HepG2 (cell line): ENCODE results near the gene KDM5B. TPM values are rescaled to one million over a fixed set of nuclear protein-coding genes. Genes with fewer than 3 reads are reported as not detected.

ENCODE experiments used
- ATAC-seq: fragments of 200-7000 bp; cut with Tn5 transposase; 3 replicates; pipeline ENCODE4 v1.9.1; 2020; ENCODE audit warnings: mild to moderate bottlenecking, moderate library complexity
- BruUV-seq: library from RNA; stranded (reverse); fragments of 400-500 nt; replicated peaks from 2 replicates; lab custom pipeline; 2021; lab: Mats Ljungman, UMichigan
- CTCF ChIA-PET: fragments of 300-600 bp; formaldehyde crosslinking; extraction: SDS; loops from one replicate; lab custom pipeline; 2021; ENCODE audit warnings: low total read pairs, inconsistent platforms, low intra/inter-chr PET ratio; lab: Yijun Ruan, JAX
- POLR2A ChIA-PET: fragments of 350-600 bp; sonication (Branson Sonifier 250); formaldehyde crosslinking; loops from one replicate; lab custom pipeline; 2020; ENCODE audit warnings: antibody characterized with exemption, inconsistent platforms; lab: Yijun Ruan, JAX
- DNase-seq: peaks from one replicate; pipeline ENCODE4 v3.0.0-alpha.2; 2015; ENCODE audit warnings: low spot score
- FAIRE-seq: peaks from 3 replicates; lab custom pipeline; 2011; peaks lifted over from hg19 to GRCh38; lab: Jason Lieb, UNC
- H2AFZ ChIP-seq: one replicate; pipeline ENCODE4 v1.6.1; 2011; ENCODE audit warnings: low read length, inconsistent platforms
- H3K27ac ChIP-seq: fragments of 300-600 bp; 3 replicates; pipeline ENCODE4 v1.8.0; 2011; ENCODE audit warnings: mixed run types, mild to moderate bottlenecking, mixed read lengths, low read length, inconsistent platforms; ENCODE audit not compliant: insufficient read depth; ENCODE audit errors: extremely low read length
- H3K27me3 ChIP-seq, 2 experiments: fragments of 200-600 bp in 1 of 2; 2 replicates in 1 of 2; 3 replicates in 1 of 2; pipeline versions ENCODE4 v1.6.0 to v1.8.0; 2011; ENCODE audit warnings: low read length in 2 of 2, mild to moderate bottlenecking in 2 of 2, moderate library complexity in 2 of 2, inconsistent platforms in 1 of 2; ENCODE audit not compliant: insufficient read depth in 2 of 2, control insufficient read depth in 1 of 2
- H3K36me3 ChIP-seq, 2 experiments: fragments of 200-600 bp in 1 of 2; replicated peaks in 1 of 2; 2 replicates in 1 of 2; 3 replicates in 1 of 2; pipeline versions ENCODE4 v1.5.1 to v1.8.0; 2011; ENCODE audit warnings: low read length in 2 of 2, inconsistent platforms in 1 of 2; ENCODE audit not compliant: insufficient read depth in 2 of 2, control insufficient read depth in 1 of 2
- H3K4me1 ChIP-seq: 2 replicates; pipeline ENCODE4 v1.5.1; 2012; ENCODE audit warnings: low read length, inconsistent platforms; ENCODE audit not compliant: insufficient read depth
- H3K4me2 ChIP-seq: 2 replicates; pipeline ENCODE4 v1.6.0; 2011; ENCODE audit warnings: low read depth, low read length, inconsistent platforms
- H3K4me3 ChIP-seq, 3 experiments: fragments of 200-600 bp in 1 of 3; sonication (generic), shearing (Covaris generic) in 1 of 3; replicated peaks in 1 of 3; 2 replicates each; pipeline ENCODE4 v1.5.1; 2011 to 2016; ENCODE audit warnings: low read length in 3 of 3, inconsistent platforms in 2 of 3, low read depth in 2 of 3, mild to moderate bottlenecking in 2 of 3, control low read depth in 1 of 3, mixed read lengths in 1 of 3; ENCODE audit not compliant: insufficient read depth in 1 of 3
- H3K79me2 ChIP-seq: one replicate; pipeline ENCODE4 v1.6.1; 2011; ENCODE audit warnings: low read length, inconsistent platforms; ENCODE audit not compliant: insufficient read depth
- H3K9ac ChIP-seq: 2 replicates; pipeline ENCODE4 v1.6.0; 2011; ENCODE audit warnings: mild to moderate bottlenecking, low read depth, low read length, inconsistent platforms; ENCODE audit not compliant: insufficient read depth
- H3K9me3 ChIP-seq: 2 replicates; pipeline ENCODE4 v1.5.1; 2012; ENCODE audit warnings: mild to moderate bottlenecking, low read length
- H4K20me1 ChIP-seq: 2 replicates; pipeline ENCODE4 v1.6.0; 2011; ENCODE audit warnings: inconsistent platforms, mild to moderate bottlenecking, low read length, moderate library complexity; ENCODE audit not compliant: insufficient read depth
- ARNT2 ChIP-seq: sonication (generic); formaldehyde crosslinking; IDR thresholded peaks from 2 replicates; pipeline ENCODE4 v1.8.0; 2022; ENCODE audit warnings: mild to moderate bottlenecking, low read depth, missing genetic modification reagents, moderate library complexity
- CEBPB ChIP-seq: IDR thresholded peaks from 2 replicates; pipeline ENCODE4 v1.6.1; 2011; ENCODE audit warnings: low read depth, low read length, improper control_type of control experiment, borderline replicate concordance
- EED ChIP-seq: sonication (generic); formaldehyde crosslinking; IDR thresholded peaks from 2 replicates; pipeline ENCODE4 v1.5.0; 2020; ENCODE audit warnings: mild to moderate bottlenecking, missing genetic modification reagents
- FOSL2 ChIP-seq: sonication (generic); formaldehyde crosslinking; IDR thresholded peaks from 2 replicates; pipeline ENCODE4 v1.4.0; 2020; ENCODE audit warnings: missing genetic modification reagents
- GATAD2A ChIP-seq: IDR thresholded peaks from 2 replicates; pipeline ENCODE4 v1.6.1; 2016
- NCOR1 ChIP-seq: fragments of 200-600 bp; sonication (generic); IDR thresholded peaks from 2 replicates; pipeline ENCODE4 v1.7.0; 2017; ENCODE audit warnings: antibody characterized with exemption, low read length, borderline replicate concordance
- RFXANK ChIP-seq: IDR thresholded peaks from 2 replicates; pipeline ENCODE4 v1.6.1; 2016
- ZBTB38 ChIP-seq: sonication (generic); formaldehyde crosslinking; IDR thresholded peaks from 2 replicates; pipeline ENCODE4 v1.5.1; 2020; ENCODE audit warnings: mild to moderate bottlenecking, missing genetic modification reagents
- ZNF530 ChIP-seq: sonication (generic); formaldehyde crosslinking; IDR thresholded peaks from 2 replicates; pipeline ENCODE4 v1.5.0; 2020; ENCODE audit warnings: low read depth, mild to moderate bottlenecking, missing genetic modification reagents
- ZNF572 ChIP-seq: sonication (generic); formaldehyde crosslinking; IDR thresholded peaks from 2 replicates; pipeline ENCODE4 v1.5.1; 2020; ENCODE audit warnings: mild to moderate bottlenecking, missing genetic modification reagents
- WGBS: methylation state at CpG from one replicate; pipeline ENCODE4 v1.1.6; 2017; ENCODE audit warnings: low lambda C conversion rate; 5-methylcytosine and 5-hydroxymethylcytosine counted together
- in situ Hi-C: cut with HindIII; loops from 2 replicates; pipeline ENCODE4 v1.10.0; 2017; ENCODE audit warnings: low pct_unique_long_range_greater_than_20kb; ENCODE audit not compliant: extremely low pct_ligation_motif_present
- intact Hi-C: fragments of 100-400 bp; cut with micrococcal nuclease; formaldehyde crosslinking; loops from one replicate; pipeline ENCODE4 v1.10.0; 2022; ENCODE audit not compliant: unreplicated experiment
- polyA plus RNA-seq, 8 experiments: library from polyadenylated mRNA; depleted of rRNA in 3 of 8; stranded (reverse) in 7 of 8; unstranded in 1 of 8; fragments of >200 nt; fragmentation: Illumina TruSeq in 4 of 8; extraction: Trizol in 4 of 8; gene quantifications; 2 replicates each; pipeline versions ENCODE4 v1.2.1 to v1.2.3, GENCODE V29; 2011 to 2016; ENCODE audit warnings: low read depth in 4 of 8, missing spikeins in 1 of 8, mixed read lengths in 1 of 8; ENCODE audit not compliant: insufficient read depth in 1 of 8
- total RNA-seq, 5 experiments: library from RNA; depleted of rRNA; stranded (reverse); fragments of >200 nt; fragmentation: Illumina TruSeq; extraction: Trizol; gene quantifications; 2 replicates each; pipeline ENCODE4 v1.2.3, GENCODE V29; 2016; ENCODE audit warnings: low read depth in 1 of 5
- TF ChIP-seq, protein P1 (sequence below): sonication (generic); formaldehyde crosslinking; IDR thresholded peaks from 2 replicates; pipeline ENCODE4 v1.9.0; 2021; ENCODE audit warnings: mild to moderate bottlenecking, missing genetic modification reagents
- TF ChIP-seq, protein P2 (sequence below): sonication (generic); formaldehyde crosslinking; conservative IDR thresholded peaks from 2 replicates; pipeline ENCODE4 v1.8.0; 2022; ENCODE audit warnings: low read depth, missing genetic modification reagents
- TF ChIP-seq, protein P3 (sequence below): sonication (generic); formaldehyde crosslinking; IDR thresholded peaks from 2 replicates; pipeline ENCODE4 v1.4.0; 2020; ENCODE audit warnings: mild to moderate bottlenecking, missing genetic modification reagents

The KDM5B gene
- total and polyA plus RNA-seq, 2 of the 13 experiments (the other 11 are each of a cell fraction or from before 2014, with no cell fraction given), result 34.2 to 35.4 TPM

DNA sequence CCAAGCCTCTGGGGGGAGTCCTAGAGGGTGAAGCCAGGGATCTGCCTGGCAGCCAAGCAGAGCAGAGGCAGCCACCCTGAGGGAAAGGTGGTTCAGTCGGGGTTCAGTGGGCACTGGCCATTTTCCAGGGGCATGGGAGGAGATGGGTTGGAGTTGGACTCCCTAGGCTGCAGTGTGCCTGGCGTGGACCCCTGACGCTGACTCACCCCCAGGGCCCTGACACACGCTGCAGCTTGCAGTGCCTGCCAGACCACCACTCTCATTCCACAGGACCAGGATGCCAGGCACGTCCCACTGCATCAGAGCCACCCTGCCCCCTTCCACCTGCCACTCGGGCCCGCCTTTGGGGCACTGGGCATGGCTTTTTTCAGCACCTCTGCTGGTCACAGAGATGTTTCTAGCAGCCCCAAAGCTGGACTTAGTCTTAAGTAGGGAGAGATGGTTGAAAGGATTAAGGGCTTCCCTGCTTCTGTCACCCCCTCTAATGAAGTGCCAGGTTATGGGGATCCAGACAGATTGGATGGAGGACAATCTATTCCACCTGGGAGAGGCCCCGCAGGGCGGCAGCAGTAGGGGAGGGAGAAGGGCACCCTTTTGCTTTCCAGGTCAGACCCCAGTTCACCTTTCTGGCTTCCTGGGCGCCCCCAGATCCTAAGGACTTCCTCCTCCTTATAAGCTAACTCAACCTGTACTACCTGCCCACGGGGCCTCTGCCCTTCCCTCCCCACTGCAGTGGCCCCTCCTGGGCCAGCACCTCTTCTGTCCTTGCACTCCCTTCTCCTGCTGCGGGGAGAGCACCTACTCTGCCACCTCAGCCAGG lies 99.6 kb downstream of the KDM5B start (continued):
- TF ChIP-seq ARNT2 (CRISPR knock-in tag) (no peak), ZNF572 (no peak), CEBPB (no peak), EED (no peak)
- TF ChIP-seq, protein P1, sequence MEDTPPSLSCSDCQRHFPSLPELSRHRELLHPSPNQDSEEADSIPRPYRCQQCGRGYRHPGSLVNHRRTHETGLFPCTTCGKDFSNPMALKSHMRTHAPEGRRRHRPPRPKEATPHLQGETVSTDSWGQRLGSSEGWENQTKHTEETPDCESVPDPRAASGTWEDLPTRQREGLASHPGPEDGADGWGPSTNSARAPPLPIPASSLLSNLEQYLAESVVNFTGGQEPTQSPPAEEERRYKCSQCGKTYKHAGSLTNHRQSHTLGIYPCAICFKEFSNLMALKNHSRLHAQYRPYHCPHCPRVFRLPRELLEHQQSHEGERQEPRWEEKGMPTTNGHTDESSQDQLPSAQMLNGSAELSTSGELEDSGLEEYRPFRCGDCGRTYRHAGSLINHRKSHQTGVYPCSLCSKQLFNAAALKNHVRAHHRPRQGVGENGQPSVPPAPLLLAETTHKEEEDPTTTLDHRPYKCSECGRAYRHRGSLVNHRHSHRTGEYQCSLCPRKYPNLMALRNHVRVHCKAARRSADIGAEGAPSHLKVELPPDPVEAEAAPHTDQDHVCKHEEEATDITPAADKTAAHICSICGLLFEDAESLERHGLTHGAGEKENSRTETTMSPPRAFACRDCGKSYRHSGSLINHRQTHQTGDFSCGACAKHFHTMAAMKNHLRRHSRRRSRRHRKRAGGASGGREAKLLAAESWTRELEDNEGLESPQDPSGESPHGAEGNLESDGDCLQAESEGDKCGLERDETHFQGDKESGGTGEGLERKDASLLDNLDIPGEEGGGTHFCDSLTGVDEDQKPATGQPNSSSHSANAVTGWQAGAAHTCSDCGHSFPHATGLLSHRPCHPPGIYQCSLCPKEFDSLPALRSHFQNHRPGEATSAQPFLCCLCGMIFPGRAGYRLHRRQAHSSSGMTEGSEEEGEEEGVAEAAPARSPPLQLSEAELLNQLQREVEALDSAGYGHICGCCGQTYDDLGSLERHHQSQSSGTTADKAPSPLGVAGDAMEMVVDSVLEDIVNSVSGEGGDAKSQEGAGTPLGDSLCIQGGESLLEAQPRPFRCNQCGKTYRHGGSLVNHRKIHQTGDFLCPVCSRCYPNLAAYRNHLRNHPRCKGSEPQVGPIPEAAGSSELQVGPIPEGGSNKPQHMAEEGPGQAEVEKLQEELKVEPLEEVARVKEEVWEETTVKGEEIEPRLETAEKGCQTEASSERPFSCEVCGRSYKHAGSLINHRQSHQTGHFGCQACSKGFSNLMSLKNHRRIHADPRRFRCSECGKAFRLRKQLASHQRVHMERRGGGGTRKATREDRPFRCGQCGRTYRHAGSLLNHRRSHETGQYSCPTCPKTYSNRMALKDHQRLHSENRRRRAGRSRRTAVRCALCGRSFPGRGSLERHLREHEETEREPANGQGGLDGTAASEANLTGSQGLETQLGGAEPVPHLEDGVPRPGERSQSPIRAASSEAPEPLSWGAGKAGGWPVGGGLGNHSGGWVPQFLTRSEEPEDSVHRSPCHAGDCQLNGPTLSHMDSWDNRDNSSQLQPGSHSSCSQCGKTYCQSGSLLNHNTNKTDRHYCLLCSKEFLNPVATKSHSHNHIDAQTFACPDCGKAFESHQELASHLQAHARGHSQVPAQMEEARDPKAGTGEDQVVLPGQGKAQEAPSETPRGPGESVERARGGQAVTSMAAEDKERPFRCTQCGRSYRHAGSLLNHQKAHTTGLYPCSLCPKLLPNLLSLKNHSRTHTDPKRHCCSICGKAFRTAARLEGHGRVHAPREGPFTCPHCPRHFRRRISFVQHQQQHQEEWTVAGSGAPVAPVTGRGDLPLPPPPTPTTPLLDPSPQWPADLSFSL (CRISPR knock-in tag), result no peak

DNA sequence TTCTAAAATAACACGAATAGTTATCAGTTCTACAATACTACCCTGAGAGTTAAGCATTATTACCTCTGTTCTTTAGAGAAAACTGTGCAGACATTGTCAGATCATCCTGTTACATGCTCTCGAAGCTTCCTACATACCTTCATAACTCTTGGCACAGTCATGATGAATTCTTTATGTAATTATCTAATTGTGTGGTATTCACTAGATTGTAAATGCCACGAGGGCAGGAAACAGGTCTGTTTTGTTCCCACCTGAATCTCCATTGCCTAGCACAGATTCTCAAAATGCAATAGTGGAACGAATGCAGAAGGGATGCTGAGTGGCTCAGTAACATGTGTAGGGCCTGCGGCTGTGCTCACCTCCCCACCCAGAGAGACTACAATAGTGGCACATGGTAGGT lies 101.4 kb downstream of the KDM5B start:
- no TSS peak for BruUV-seq
- H3K4me2 ChIP-seq, result no peak overlapping the region
- DNase-seq (no peak), FAIRE-seq (no peak), ATAC-seq (no peak)
- H3K9me3 ChIP-seq, result no peaks in the 10 kb centered on the region
- no peak overlapping the region for H2AFZ ChIP-seq
- no peaks in the 10 kb centered on the region for H3K36me3 ChIP-seq
- ChIA-PET CTCF (no interaction called here), POLR2A (no interaction called here)
- WGBS, result 3% methylated on average over 4 of the region's 5 CpGs
- H3K4me1 ChIP-seq, result 0 out of 2 replicates have a peak, but pooled peaks cover 8% of the 10 kb centered on the region
- no peak overlapping the region for H3K27ac ChIP-seq
- H3K9ac ChIP-seq, result no peak overlapping the region
- in situ Hi-C loops, result no loop called here
- no peaks in the 10 kb centered on the region for H3K79me2 ChIP-seq
- H3K27me3 ChIP-seq, result peaks cover 23 to 94% of the 10 kb centered on the region in 2 experiments
- intact Hi-C loops, result no loop called here
- H4K20me1 ChIP-seq, result no peaks in the 10 kb centered on the region; the same call in 1 of the 2 replicates
- H3K4me3 ChIP-seq, result no peak overlapping the region
- no peak for TF ChIP-seq RFXANK (CRISPR knock-in tag)
- no peak for TF ChIP-seq ZNF530
- TF ChIP-seq, protein P2, sequence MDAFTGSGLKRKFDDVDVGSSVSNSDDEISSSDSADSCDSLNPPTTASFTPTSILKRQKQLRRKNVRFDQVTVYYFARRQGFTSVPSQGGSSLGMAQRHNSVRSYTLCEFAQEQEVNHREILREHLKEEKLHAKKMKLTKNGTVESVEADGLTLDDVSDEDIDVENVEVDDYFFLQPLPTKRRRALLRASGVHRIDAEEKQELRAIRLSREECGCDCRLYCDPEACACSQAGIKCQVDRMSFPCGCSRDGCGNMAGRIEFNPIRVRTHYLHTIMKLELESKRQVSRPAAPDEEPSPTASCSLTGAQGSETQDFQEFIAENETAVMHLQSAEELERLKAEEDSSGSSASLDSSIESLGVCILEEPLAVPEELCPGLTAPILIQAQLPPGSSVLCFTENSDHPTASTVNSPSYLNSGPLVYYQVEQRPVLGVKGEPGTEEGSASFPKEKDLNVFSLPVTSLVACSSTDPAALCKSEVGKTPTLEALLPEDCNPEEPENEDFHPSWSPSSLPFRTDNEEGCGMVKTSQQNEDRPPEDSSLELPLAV, result no peak
- no peak for TF ChIP-seq ZBTB38
- no peak for TF ChIP-seq GATAD2A (CRISPR knock-in tag)
- TF ChIP-seq NCOR1, result no peak
- TF ChIP-seq FOSL2 (CRISPR knock-in tag), result no peak
- TF ChIP-seq, protein P3, sequence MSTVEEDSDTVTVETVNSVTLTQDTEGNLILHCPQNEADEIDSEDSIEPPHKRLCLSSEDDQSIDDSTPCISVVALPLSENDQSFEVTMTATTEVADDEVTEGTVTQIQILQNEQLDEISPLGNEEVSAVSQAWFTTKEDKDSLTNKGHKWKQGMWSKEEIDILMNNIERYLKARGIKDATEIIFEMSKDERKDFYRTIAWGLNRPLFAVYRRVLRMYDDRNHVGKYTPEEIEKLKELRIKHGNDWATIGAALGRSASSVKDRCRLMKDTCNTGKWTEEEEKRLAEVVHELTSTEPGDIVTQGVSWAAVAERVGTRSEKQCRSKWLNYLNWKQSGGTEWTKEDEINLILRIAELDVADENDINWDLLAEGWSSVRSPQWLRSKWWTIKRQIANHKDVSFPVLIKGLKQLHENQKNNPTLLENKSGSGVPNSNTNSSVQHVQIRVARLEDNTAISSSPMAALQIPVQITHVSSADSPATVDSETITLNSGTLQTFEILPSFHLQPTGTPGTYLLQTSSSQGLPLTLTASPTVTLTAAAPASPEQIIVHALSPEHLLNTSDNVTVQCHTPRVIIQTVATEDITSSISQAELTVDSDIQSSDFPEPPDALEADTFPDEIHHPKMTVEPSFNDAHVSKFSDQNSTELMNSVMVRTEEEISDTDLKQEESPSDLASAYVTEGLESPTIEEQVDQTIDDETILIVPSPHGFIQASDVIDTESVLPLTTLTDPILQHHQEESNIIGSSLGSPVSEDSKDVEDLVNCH, result no peak
